Activated naive CD4-positive, alpha-beta T cell treated with anti-CD3 and anti-CD28 coated beads, Interleukin-2, amount 50 U/mL, for 72 hours (primary cell): ENCODE results near the gene RAI1. TPM values are rescaled to one million over a fixed set of nuclear protein-coding genes. Genes with fewer than 3 reads are reported as not detected.

ENCODE experiments used
- ATAC-seq, 2 donors: fragments of 150-1000 bp; cut with Tn5 transposase; 2 replicates each; pipeline ENCODE4 v1.10.0; 2021; ENCODE audit warnings: mild to moderate bottlenecking in 2 of 2, moderate library complexity in 2 of 2
- DNase-seq, 2 donors: peaks; one replicate each; pipeline ENCODE4 v3.0.0; 2021 to 2022; ENCODE audit warnings: low spot score in 2 of 2
- H3K27ac Mint-ChIP-seq, 2 donors: one replicate each; pipeline ENCODE4 v1.8.0; 2022; ENCODE audit warnings: mild to moderate bottlenecking in 2 of 2, mixed read lengths in 2 of 2
- H3K36me3 Mint-ChIP-seq, 2 donors: one replicate each; pipeline ENCODE4 v1.8.0; 2022; ENCODE audit warnings: mixed read lengths in 2 of 2
- H3K9me3 Mint-ChIP-seq, 2 donors: one replicate each; pipeline ENCODE4 v1.8.0; 2022; ENCODE audit warnings: mixed read lengths in 2 of 2
- total RNA-seq, 2 donors: library from RNA; stranded (reverse); gene quantifications; one replicate each; pipeline ENCODE4 v1.2.3, GENCODE V29; 2022

Gene RAI1
- total RNA-seq, 2 donors from 2014 or later: 14.9 to 21.6 TPM

- ATAC-seq: no peak
- DNase-seq: no peak
- no peaks in the 10 kb centered on the region for H3K36me3 Mint-ChIP-seq
- H3K27ac Mint-ChIP-seq: peak overlapping the region in 1 of 2 donors; percentile 15
- no peaks in the 10 kb centered on the region for H3K9me3 Mint-ChIP-seq
Measured at GRCh38 chr17:17743391-17744112, 62.3 kb downstream of the RAI1 start.

GRCh38 chr17:17744116-17744515 is 62.9 kb downstream of the RAI1 start:
- H3K27ac Mint-ChIP-seq: peak overlapping the region; percentile 15 to 72
- no peaks in the 10 kb centered on the region for H3K9me3 Mint-ChIP-seq
- DNase-seq (no peak), ATAC-seq (no peak)
- H3K36me3 Mint-ChIP-seq: no peaks in the 10 kb centered on the region

GRCh38 chr17:17745476-17746455 is 64.5 kb downstream of the RAI1 start:
- no peaks in the 10 kb centered on the region for H3K9me3 Mint-ChIP-seq
- DNase-seq (no peak), ATAC-seq (no peak)
- H3K27ac Mint-ChIP-seq: no peak overlapping the region
- H3K36me3 Mint-ChIP-seq: no peaks in the 10 kb centered on the region

DNA sequence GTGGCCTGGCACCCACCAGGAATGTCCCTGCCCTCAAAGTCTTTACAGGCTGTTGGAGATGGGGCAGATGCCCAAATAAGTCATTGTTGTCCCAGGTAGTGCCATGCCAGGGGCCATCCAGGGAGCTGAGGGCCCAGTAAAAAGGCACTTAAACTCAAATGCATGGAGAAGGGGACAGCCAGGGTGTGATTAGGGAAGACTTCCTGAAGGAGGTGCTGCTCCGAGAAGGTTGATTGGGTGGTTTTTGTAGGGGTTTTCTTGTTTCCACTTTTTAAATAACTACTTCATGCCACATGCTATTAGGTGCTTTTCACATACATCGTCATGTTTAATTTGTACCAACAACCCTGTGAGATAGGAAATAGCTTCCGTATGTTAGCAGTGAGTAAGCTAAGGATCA is 66.9 kb downstream of the RAI1 start:
- H3K36me3 Mint-ChIP-seq: no peaks in the 10 kb centered on the region
- no peak for ATAC-seq
- peak overlapping the region; percentile 57 to 81 for H3K27ac Mint-ChIP-seq
- DNase-seq: no peak
- no peaks in the 10 kb centered on the region for H3K9me3 Mint-ChIP-seq

GRCh38 chr17:17748604-17749003 is 67.3 kb downstream of the RAI1 start:
- Mint-ChIP-seq H3K27ac (peak overlapping the region in 1 of 2 donors; percentile 81), H3K36me3 (no peaks in the 10 kb centered on the region), H3K9me3 (no peaks in the 10 kb centered on the region)
- DNase-seq (no peak), ATAC-seq (no peak)

- no peaks in the 10 kb centered on the region for H3K9me3 Mint-ChIP-seq
- H3K36me3 Mint-ChIP-seq: no peaks in the 10 kb centered on the region
- peak overlapping the region; percentile 81 to 93 for H3K27ac Mint-ChIP-seq
- ATAC-seq (no peak), DNase-seq (no peak)
Measured at GRCh38 chr17:17749025-17749772, 67.9 kb downstream of the RAI1 start.

DNA sequence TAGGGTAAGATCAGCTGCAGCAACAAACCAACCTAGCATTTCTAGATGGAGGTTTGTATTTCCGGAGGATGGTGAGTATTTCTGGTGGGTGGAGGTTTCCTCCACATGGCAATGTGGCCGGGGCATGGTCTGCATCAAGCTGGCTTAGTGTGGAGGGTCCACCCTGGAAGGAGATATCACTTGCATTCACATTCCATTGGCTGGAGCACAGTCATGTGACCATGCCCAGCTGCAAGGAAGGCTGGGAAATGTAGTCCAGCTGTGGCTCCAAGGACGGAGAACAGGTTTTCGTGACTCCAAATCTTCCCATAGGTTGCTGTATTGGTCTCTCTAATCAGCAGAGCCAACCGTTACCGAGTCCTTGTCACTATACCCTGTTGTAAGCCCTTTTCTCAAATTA is 68.7 kb downstream of the RAI1 start:
- Mint-ChIP-seq H3K27ac (peak overlapping the region; percentile 81 to 93), H3K9me3 (no peaks in the 10 kb centered on the region), H3K36me3 (no peaks in the 10 kb centered on the region)
- ATAC-seq (peak; percentile 8 to 16), DNase-seq (peak in 1 of 2 donors; percentile 46)

- ATAC-seq: peak in 1 of 2 donors; percentile 23
Measured at GRCh38 chr17:17750881-17751280, 69.6 kb downstream of the RAI1 start.

GRCh38 chr17:17751489-17752088 is 70.3 kb downstream of the RAI1 start:
- ATAC-seq (peak in 1 of 2 donors; percentile 32), DNase-seq (peak in 1 of 2 donors; percentile 36)
- no peaks in the 10 kb centered on the region for H3K36me3 Mint-ChIP-seq
- no peaks in the 10 kb centered on the region for H3K9me3 Mint-ChIP-seq
- peak overlapping the region; percentile 87 to 96 for H3K27ac Mint-ChIP-seq

More at GRCh38 chr17:17750881-17751280, 69.6 kb downstream of the RAI1 start:
- no peaks in the 10 kb centered on the region for H3K36me3 Mint-ChIP-seq
- peak in 1 of 2 donors; percentile 49 for DNase-seq
- H3K27ac Mint-ChIP-seq: peak overlapping the region; percentile 87 to 96
- no peaks in the 10 kb centered on the region for H3K9me3 Mint-ChIP-seq

DNA sequence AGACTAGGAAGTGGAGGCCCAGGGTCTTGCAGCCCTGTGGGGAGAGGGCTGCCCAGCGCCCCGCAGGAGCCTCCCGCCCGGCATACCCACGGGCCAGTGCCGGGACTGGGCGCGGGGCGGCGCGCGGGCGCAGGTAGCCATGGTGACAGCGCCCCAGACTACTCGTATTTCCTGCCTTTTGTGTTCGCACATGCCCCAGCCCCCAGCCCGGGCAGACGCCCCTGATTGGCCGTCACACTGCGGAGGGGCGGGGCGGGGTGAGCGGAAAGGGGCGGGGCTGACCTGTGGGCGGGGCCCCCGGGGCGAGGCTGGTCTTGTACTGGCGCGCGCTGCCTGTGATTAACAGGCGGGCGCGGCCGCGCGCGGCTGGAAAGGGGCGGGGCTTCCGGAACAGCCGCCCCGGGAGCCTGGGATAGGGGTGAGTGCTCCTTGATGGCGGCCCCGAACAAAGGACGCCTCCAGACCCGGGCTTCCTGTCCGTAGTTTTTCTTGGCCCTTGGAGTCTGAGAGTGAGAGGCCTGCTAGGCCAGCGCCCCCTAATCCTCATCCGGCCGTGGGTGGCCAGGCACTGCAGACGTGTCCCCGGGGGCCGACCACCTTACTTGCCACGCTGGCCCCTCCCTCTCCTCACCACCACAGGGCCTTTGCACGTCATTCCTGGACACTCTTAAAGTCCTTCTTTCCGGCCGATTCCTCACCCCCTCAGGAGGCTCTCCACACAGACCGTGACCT is 71.0 kb downstream of the RAI1 start:
- peak; percentile 93 to 95 for ATAC-seq
- H3K36me3 Mint-ChIP-seq: no peaks in the 10 kb centered on the region
- H3K27ac Mint-ChIP-seq: peak overlapping the region; percentile 87 to 96

GRCh38 chr17:17752821-17753321 is 71.6 kb downstream of the RAI1 start:
- no peak for ATAC-seq
- H3K36me3 Mint-ChIP-seq: no peaks in the 10 kb centered on the region
- H3K9me3 Mint-ChIP-seq: no peaks in the 10 kb centered on the region
- DNase-seq: peak in 1 of 2 donors; percentile 21
- H3K27ac Mint-ChIP-seq: peak overlapping the region; percentile 87 to 96

More for the DNA sequence above, 71.0 kb downstream of the RAI1 start:
- H3K9me3 Mint-ChIP-seq: no peaks in the 10 kb centered on the region
- peak; percentile 96 to 98 for DNase-seq

DNA sequence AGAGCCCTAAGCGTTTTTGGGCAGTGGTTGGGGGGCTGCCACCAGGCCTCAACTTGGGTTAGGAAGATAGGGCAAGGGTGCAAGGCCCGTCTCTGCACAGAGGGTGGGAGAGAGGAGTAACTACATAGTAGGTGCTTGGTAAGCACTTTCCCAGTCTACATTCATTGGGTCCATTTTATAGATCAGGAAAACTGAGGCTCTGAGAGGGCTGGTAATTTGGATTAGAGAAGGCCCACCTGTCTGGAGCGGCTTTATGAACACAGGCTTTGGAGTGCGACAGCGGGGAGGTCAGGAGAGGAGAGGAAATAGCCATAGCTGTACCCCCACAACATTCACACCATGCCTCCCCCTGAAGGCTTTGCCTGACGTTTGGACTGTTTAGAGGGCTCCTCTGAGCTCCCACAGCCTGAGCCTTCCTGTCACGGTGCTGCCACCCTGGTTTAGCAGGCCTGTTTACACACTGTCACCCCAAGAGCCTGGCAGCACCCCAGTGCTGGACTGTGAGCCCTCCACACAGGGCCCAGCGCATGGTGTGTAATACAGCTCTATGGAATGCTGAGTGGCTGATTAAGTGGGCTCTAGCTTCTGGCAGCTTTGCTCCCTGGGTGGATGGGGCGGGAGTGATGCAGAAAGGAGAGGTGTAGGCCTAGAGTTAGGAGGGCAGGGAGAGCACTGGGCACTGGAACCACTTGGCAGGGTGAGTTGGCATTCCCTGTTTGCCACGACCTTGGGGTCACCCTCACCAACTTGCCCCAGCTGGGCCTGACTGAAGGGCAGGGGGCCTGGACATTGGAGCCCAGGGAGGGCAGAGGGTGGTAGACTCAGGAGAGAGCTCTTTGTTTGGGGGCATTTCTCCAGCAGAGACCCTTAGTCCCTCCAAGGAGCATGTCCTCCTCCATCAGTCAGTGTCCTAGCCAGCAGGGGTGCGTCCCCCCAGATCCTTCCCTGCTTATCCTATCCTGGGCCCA is 73.7 kb downstream of the RAI1 start:
- H3K27ac Mint-ChIP-seq: no peak overlapping the region
- ATAC-seq: no peak

GRCh38 chr17:17755715-17756114 is 74.5 kb downstream of the RAI1 start:
- no peaks in the 10 kb centered on the region for H3K36me3 Mint-ChIP-seq
- ATAC-seq: no peak
- no peaks in the 10 kb centered on the region for H3K9me3 Mint-ChIP-seq
- H3K27ac Mint-ChIP-seq: peak overlapping the region in 1 of 2 donors; percentile 69
- no peak for DNase-seq

More for the DNA sequence above, 73.7 kb downstream of the RAI1 start:
- DNase-seq: no peak
- H3K36me3 Mint-ChIP-seq: no peaks in the 10 kb centered on the region
- H3K9me3 Mint-ChIP-seq: no peaks in the 10 kb centered on the region

GRCh38 chr17:17757391-17757791 is 76.1 kb downstream of the RAI1 start:
- DNase-seq: peak in 1 of 2 donors; percentile 35
- Mint-ChIP-seq H3K36me3 (no peaks in the 10 kb centered on the region), H3K27ac (peak overlapping the region; percentile 65 to 94), H3K9me3 (no peaks in the 10 kb centered on the region)
- peak; percentile 37 to 46 for ATAC-seq
